Effector memory CD4-positive, alpha-beta T cell (primary cell): ENCODE measurements around the gene SCART1.
"Not testable (repeated sequence)": the region's sequence is repeated elsewhere in the genome, so short reads cannot be mapped to it uniquely, and the experiment has no call there.

ENCODE experiments used
- DNase-seq, 3 donors: peaks; one replicate each; pipeline ENCODE4 v3.0.0-alpha.2; 2020
- H3K27ac ChIP-seq: 2 replicates; pipeline ENCODE4 v1.7.0; 2013; ENCODE audit warnings: mild to moderate bottlenecking, low read length, moderate library complexity; ENCODE audit not compliant: insufficient read depth, poor library complexity, severe bottlenecking
- H3K27me3 ChIP-seq: replicated peaks from 2 replicates; pipeline ENCODE4 v1.7.0; 2013; ENCODE audit warnings: mild to moderate bottlenecking, low read length; ENCODE audit not compliant: insufficient read depth, control insufficient read depth, poor library complexity, severe bottlenecking
- H3K36me3 ChIP-seq: 2 replicates; pipeline ENCODE4 v1.7.0; 2013; ENCODE audit warnings: mild to moderate bottlenecking, low read length, moderate library complexity; ENCODE audit not compliant: control insufficient read depth, insufficient read depth
- H3K4me1 ChIP-seq: 2 replicates; pipeline ENCODE4 v1.7.0; 2013; ENCODE audit warnings: low read length, mild to moderate bottlenecking; ENCODE audit not compliant: control insufficient read depth, insufficient read depth, poor library complexity, severe bottlenecking
- H3K4me3 ChIP-seq: 2 replicates; pipeline ENCODE4 v1.7.0; 2013; ENCODE audit warnings: low read length, low read depth, mild to moderate bottlenecking; ENCODE audit not compliant: insufficient read depth, poor library complexity, severe bottlenecking
- H3K9me3 ChIP-seq: 2 replicates; pipeline ENCODE4 v1.7.0; 2013; ENCODE audit warnings: mild to moderate bottlenecking, low read length, moderate library complexity; ENCODE audit not compliant: control insufficient read depth

The SCART1 gene

DNA sequence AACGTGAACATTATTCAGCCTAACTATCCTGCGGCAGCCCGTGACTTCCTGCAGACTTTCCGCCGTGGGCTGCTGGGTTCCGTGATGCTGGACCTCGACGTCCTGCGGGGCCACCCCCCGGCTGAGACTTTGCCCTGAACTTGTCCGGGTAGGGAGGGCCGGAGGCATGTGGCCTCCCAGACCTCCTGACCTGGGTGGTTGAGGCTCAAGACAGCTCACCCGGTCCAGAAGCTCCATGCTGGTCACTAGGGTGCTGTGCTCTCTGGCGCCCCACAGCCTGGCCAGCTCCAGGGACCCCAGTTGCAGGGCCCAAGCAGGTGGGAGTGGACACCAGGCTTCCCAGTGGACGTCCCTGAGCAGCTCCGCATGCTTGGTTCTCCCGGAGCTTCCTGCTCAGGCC, 33.7 kb upstream of the SCART1 start:
- H3K27me3 ChIP-seq, result peaks cover 11% of the 10 kb centered on the region
- H3K36me3 ChIP-seq, result peaks cover 19% of the 10 kb centered on the region
- no peak overlapping the region for H3K27ac ChIP-seq
- no peak for DNase-seq
- no peaks in the 10 kb centered on the region for H3K9me3 ChIP-seq
- H3K4me1 ChIP-seq, result peaks cover 7% of the 10 kb centered on the region
- no peak overlapping the region for H3K4me3 ChIP-seq

DNA sequence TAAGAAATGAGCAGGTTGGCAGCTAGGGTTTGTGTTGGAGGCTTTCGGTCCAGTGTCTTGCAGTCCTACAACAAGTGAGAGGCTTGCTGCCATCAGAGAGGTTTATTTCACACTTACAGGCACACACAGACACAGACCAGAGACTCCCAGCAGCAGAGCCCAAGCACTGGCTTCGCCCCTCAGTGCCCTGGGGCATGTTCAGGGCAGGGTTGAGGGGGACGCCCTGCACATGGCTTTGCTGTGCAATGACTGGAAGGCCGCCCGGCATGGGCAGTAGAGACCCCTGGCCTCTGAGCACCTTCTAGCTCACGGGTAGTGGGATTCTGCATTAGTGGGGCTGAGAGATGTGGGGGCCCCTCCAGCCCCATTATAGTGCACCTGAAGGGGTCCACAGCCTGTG, 33.2 kb upstream of the SCART1 start:
- Histone ChIP-seq H3K36me3 (peaks cover 13% of the 10 kb centered on the region), H3K27me3 (peaks cover 11% of the 10 kb centered on the region), H3K4me3 (no peak overlapping the region), H3K27ac (no peak overlapping the region), H3K4me1 (peaks cover 7% of the 10 kb centered on the region), H3K9me3 (no peaks in the 10 kb centered on the region)
- DNase-seq, result no peak

DNA sequence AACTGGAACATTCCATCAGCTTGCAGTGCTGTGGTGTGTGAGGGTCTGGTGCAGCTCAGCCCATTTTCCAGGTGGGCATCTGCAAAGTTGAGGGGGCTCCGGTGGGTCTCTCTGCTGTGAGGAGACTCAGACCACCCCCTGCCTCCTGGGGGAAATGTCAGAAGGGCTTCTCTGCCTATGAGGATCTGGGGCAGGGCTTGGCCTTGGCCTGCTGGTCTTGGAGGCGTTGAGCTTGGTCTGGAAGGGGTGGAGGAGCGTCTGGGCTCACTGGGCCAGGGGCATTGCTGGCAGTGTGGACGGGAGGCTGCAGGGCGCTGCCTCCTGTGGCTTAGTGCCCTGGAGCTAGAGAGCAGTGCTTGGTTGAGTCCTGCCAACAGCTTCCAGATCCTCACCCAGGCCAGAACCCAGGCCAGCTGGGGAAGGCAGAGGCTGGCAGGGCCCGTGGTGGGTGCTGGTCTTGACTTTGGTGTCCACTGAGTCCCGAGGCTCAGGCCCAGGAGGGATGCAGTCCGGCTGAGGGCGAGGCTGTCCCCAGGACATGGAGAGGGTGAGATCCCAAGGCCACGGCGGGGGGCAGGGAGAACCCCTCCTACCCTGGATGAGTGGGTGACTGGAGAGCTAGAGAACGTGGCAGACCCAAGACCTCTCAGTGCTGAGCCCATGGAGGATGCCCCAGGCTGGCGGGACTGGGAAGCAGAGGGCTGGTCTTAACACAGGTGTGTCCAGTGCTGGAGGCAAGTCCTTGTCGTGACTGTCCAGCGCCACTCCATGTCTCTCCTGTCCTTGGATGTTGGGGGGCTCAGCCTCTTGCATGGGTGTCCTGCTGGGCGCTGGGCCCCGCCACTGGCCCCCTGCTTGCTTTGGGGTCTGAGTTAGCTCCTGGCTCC, 32.2 kb upstream of the SCART1 start:
- H3K4me3 ChIP-seq, result no peak overlapping the region
- no peak for DNase-seq
- peaks cover 7% of the 10 kb centered on the region for H3K4me1 ChIP-seq
- H3K27me3 ChIP-seq, result peaks cover 11% of the 10 kb centered on the region
- H3K9me3 ChIP-seq, result no peaks in the 10 kb centered on the region
- peaks cover 9% of the 10 kb centered on the region for H3K36me3 ChIP-seq
- no peak overlapping the region for H3K27ac ChIP-seq

DNA sequence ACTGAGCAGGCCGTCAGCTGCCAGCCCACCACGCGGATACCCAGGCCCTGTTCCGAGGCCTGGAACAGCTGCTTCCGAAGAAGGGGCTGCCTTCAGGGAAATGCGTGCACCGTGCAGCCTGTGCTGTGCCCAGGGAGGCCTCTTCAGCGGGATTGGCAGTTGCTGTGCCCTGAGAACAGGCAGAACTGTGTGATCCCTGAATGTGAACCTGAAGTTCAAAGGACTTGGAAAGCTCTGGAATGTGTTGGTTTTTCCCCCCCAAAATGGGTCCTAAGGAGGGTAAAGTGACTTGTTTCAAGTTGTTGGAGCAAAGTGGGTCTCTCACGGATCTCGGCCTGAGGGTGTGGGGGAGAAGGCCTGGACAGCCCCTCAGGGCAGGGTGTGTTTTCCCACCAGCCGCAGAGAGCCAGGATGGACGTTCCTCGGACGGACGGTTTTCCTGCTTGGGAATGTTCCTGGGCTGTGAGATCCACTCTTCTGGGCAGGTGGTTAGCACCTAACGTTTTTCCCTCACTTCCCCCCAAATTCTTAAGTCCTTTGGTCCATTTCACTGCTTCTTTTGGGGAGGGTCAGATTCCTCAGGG, 31.4 kb upstream of the SCART1 start:
- H3K4me3 ChIP-seq, result no peak overlapping the region
- no peak for DNase-seq
- peaks cover 9% of the 10 kb centered on the region for H3K36me3 ChIP-seq
- H3K27me3 ChIP-seq, result peaks cover 11% of the 10 kb centered on the region
- H3K9me3 ChIP-seq, result no peaks in the 10 kb centered on the region
- peaks cover 7% of the 10 kb centered on the region for H3K4me1 ChIP-seq
- no peak overlapping the region for H3K27ac ChIP-seq

DNA sequence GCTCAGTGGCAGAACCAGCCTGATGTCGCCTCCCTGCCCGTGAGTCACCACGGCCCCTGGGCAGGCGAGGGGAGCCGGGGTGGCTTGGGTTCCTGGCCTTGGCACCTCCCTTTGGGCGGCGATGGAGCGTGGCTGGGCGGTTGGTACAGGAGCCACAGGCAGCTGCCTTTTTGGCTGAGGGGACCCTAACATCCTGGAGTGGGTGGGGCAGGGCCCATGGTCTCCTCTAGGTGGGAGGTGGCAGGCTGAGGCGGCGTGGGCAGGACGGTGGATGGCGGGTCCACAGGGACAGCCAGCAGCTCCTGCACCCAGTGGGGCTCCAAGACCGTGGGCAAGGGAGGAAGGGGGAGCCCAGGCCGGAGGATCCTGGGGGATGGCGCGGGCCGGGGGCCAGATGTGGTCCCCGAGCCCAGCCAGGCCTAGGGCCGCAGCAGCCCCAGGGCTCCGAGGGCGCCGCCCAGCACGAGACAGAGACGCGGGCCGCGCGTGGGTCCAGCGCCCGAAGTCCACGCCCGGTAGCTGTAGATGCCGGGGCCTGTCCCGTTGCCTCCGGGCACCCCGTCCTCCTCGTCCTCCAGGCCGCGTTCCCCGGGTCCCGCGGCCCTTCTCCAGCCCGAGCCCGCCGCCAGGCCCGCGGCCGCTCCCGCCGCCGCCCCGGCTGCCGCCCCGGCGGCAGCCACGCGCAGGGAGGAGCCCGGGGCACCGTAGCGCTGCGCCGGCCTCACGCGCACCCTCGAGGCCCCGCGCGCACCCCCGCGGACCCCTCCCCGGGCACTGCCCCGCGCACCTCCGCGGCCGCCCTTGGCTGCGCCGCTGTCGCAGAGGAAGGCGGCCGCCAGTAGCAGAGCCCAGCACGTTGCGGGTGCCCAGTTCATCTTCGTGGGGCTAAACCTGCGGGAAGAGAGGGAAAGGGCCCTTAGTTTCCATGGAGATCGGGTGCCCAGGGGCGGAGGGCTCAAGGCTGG, 30.7 kb upstream of the SCART1 start:
- Histone ChIP-seq H3K36me3 (peaks cover 9% of the 10 kb centered on the region), H3K4me3 (no peak overlapping the region), H3K4me1 (peaks cover 7% of the 10 kb centered on the region), H3K9me3 (no peaks in the 10 kb centered on the region), H3K27me3 (peaks cover 11% of the 10 kb centered on the region), H3K27ac (no peak overlapping the region)
- no peak for DNase-seq

DNA sequence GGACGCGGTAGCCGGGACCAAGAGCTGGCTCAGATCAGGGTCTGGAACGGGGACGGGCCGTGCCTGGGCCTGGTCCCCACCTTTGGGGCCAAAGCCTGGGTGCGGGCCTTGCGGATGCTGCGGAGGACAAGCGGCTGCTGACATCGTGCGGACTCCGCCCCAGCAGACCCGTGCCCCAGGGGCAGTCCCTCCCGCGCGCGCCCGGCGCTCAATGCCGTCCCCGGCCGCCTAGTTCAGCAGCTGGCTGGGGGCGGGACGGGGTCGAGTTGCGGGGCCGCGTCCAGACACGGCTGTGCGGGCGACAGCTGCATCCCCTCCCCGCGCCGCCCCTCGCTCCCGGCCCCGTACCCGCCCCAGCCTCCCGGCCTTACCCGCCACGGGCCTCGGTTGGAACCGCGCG, 29.6 kb upstream of the SCART1 start:
- not testable (repeated sequence) for H3K9me3 ChIP-seq, H3K27ac ChIP-seq, H3K4me3 ChIP-seq, H3K36me3 ChIP-seq, DNase-seq, H3K4me1 ChIP-seq
- H3K27me3 ChIP-seq, result peaks cover 11% of the 10 kb centered on the region

DNA sequence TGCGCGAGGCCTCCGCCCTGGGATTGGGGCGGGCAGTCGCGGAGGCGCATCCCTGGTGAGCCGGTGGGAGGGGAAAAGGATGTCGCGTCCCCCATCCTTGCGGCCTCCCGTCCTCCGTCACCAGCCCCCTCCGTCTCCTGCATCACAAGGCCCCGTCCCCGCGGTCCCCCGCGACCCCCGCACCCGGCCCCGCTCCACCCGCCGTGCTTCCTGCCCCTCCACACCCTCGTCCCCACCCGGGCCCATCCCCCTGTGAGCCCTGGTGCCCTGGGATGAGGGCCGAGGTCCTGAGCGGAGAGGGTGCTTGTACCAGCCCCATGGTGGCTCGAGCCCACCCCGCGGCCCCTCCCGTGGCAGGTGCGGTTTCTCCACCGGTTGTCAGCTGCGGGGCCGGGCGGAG, 29.1 kb upstream of the SCART1 start, which contains the start of gene SPRN:
Gene SPRN, minus strand, starts transcription at position 25 of the 400 bp plus-strand sequence. CDS start 944 bp downstream, outside the sequence.
- H3K9me3 ChIP-seq, H3K4me1 ChIP-seq, H3K36me3 ChIP-seq, DNase-seq, H3K4me3 ChIP-seq, H3K27ac ChIP-seq: not testable (repeated sequence)
- H3K27me3 ChIP-seq, result peaks cover 11% of the 10 kb centered on the region

DNA sequence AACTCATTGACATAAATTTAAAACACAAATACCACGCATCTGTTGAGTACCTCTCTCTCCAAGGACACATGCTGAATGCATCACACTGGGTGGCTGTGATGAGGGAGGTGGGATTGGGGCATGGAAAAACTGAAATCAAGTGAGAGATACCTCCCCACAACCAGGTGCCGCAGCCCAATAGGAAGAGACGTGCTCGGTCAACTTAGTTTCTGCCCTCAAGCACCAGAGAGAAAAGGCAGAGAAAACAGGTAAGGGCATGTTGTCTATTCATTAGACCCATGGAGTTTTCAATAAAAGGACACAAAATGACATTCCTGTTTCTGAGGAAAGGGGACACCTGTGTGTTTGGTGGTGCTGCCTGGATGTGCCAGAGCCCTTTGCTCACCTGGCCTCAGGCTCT, 24.2 kb upstream of the SCART1 start:
- not testable (repeated sequence) for DNase-seq, H3K27me3 ChIP-seq, H3K4me3 ChIP-seq, H3K36me3 ChIP-seq, H3K9me3 ChIP-seq, H3K27ac ChIP-seq, H3K4me1 ChIP-seq

DNA sequence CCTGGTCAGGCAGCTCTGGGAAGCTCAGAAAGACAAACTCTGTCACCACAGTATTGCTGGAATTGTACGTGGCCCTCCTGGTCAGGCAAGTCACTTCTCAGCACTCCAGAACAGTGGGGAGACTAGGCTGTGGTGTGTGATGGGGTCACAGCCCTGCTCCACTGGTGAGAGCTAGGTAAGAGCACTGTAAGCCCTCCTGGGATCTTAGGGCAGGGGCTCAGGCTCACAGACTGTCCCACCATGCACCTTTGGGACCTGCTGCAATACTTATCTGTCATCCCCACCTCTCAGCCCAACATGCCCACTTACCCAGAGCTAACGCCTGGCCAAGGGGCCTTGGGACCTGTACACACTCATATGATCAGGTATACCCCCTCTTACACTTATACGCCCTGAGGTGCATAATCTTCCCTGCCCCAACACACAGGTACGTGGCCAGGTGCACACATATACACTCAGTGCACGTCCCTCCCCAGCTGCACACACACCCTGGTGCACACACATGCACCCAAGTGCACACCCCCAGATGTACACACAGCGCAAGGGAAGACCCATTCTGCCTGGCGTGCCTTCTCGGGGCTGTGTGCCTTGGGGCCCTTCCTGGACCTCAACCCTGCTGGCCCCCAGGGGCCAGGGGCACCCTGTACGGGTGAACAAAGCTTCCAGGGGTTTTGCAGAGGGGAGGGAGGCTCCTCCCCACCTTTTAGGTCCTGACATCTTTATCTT, 21.7 kb upstream of the SCART1 start:
- H3K9me3 ChIP-seq, H3K27me3 ChIP-seq, H3K27ac ChIP-seq, H3K36me3 ChIP-seq, H3K4me1 ChIP-seq, H3K4me3 ChIP-seq, DNase-seq: not testable (repeated sequence)
